NCI-H187 (cell line): ENCODE results near the gene PHF20.
"Not testable (repeated sequence)": the region's sequence is repeated elsewhere in the genome, so short reads cannot be mapped to it uniquely, and the experiment has no call there.

ENCODE experiments used
- DNase-seq, 2 experiments: peaks; one replicate each; lab custom pipeline; 2025; lab: John Stamatoyannopoulos, UW

PHF20 gene

GRCh38 chr20:35776513-35777101 is 4.8 kb downstream of the PHF20 start:
- DNase-seq: no peak

- not testable (repeated sequence) for DNase-seq
Measured at GRCh38 chr20:35783811-35784210, 12.0 kb downstream of the PHF20 start.

- not testable (repeated sequence) for DNase-seq
Measured at GRCh38 chr20:35785541-35785940, 13.7 kb downstream of the PHF20 start.

GRCh38 chr20:35788796-35789195 is 17.0 kb downstream of the PHF20 start:
- DNase-seq: peak in 1 of 2 experiments; percentile 1

GRCh38 chr20:35791097-35791496 is 19.3 kb downstream of the PHF20 start:
- DNase-seq: no peak

- DNase-seq: no peak
Measured at GRCh38 chr20:35791821-35792220, 20.0 kb downstream of the PHF20 start.

- no peak for DNase-seq
Measured at GRCh38 chr20:35792740-35793139, 20.9 kb downstream of the PHF20 start.

GRCh38 chr20:35796571-35796970 is 24.8 kb downstream of the PHF20 start:
- no peak for DNase-seq

- DNase-seq: no peak
Measured at GRCh38 chr20:35801865-35802264, 30.1 kb downstream of the PHF20 start.

- no peak for DNase-seq
Measured at GRCh38 chr20:35806075-35806474, 34.3 kb downstream of the PHF20 start.

- DNase-seq: no peak
Measured at GRCh38 chr20:35807877-35808276, 36.1 kb downstream of the PHF20 start.

- no peak for DNase-seq
Measured at GRCh38 chr20:35820715-35821114, 48.9 kb downstream of the PHF20 start.

GRCh38 chr20:35821807-35822242 is 50.0 kb downstream of the PHF20 start:
- no peak for DNase-seq

GRCh38 chr20:35823147-35823546 is 51.3 kb downstream of the PHF20 start:
- no peak for DNase-seq

GRCh38 chr20:35823937-35824336 is 52.1 kb downstream of the PHF20 start:
- DNase-seq: no peak

GRCh38 chr20:35826397-35826998 is 54.7 kb downstream of the PHF20 start:
- no peak for DNase-seq

GRCh38 chr20:35828434-35828833 is 56.6 kb downstream of the PHF20 start:
- DNase-seq: no peak

GRCh38 chr20:35828916-35829315 is 57.1 kb downstream of the PHF20 start:
- no peak for DNase-seq

- no peak for DNase-seq
Measured at GRCh38 chr20:35830264-35830663, 58.4 kb downstream of the PHF20 start.

GRCh38 chr20:35831029-35831428 is 59.2 kb downstream of the PHF20 start:
- DNase-seq: no peak

GRCh38 chr20:35831971-35832370 is 60.2 kb downstream of the PHF20 start:
- DNase-seq: no peak

GRCh38 chr20:35833241-35833640 is 61.4 kb downstream of the PHF20 start:
- no peak for DNase-seq

- no peak for DNase-seq
Measured at GRCh38 chr20:35837577-35838195, 65.9 kb downstream of the PHF20 start.

- DNase-seq: no peak
Measured at GRCh38 chr20:35838205-35838604, 66.4 kb downstream of the PHF20 start.
